Epithelial cell of esophagus (primary cell): ENCODE results near the gene SLC2A14.
"Not testable (repeated sequence)": the region's sequence is repeated elsewhere in the genome, so short reads cannot be mapped to it uniquely, and the experiment has no call there.

ENCODE experiments used
- DNase-seq: peaks from one replicate; pipeline ENCODE4 v3.0.0; 2010; ENCODE audit warnings: low read depth
- H3K4me3 ChIP-seq: 2 replicates; pipeline ENCODE4 v1.5.1; 2011; ENCODE audit warnings: mild to moderate bottlenecking, low read length, control low read depth
- CTCF ChIP-seq: IDR thresholded peaks from 2 replicates; pipeline ENCODE4 v1.5.1; 2011; ENCODE audit warnings: low read depth, mild to moderate bottlenecking, low read length, control low read depth, inconsistent platforms; ENCODE audit not compliant: insufficient read depth; ENCODE audit errors: missing control alignments

Gene SLC2A14

GRCh38 chr12:7857971-7858370 is 14.7 kb downstream of the SLC2A14 start:
- TF ChIP-seq CTCF: no peak
- no peak overlapping the region for H3K4me3 ChIP-seq
- DNase-seq: no peak

DNA sequence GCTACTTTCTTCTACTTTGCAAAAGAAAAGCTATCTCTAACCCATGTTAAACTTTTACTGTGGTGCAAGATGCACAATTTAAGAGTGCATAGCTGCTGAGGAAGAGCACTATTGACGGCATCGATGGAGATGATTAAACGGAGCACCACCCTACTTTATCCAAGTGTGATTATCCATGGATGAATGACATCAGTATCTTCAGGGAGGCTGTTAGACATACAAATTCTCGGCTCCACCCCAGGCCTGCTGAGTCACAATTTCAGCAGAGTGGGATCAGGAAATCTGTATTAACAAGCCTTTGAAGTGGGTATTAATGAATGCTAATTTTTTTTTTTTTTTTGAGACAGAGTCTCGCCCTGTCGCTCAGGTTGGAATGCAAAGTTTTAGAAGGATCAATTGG is 16.2 kb downstream of the SLC2A14 start:
- TF ChIP-seq CTCF: no peak
- DNase-seq: peak; percentile 33
- H3K4me3 ChIP-seq: no peak overlapping the region

- TF ChIP-seq CTCF: no peak
- no peak for DNase-seq
- no peak overlapping the region for H3K4me3 ChIP-seq
Observed at GRCh38 chr12:7853557-7853956, 19.2 kb downstream of the SLC2A14 start.

GRCh38 chr12:7851622-7852081 is 21.1 kb downstream of the SLC2A14 start:
- not testable (repeated sequence) for H3K4me3 ChIP-seq, DNase-seq

DNA sequence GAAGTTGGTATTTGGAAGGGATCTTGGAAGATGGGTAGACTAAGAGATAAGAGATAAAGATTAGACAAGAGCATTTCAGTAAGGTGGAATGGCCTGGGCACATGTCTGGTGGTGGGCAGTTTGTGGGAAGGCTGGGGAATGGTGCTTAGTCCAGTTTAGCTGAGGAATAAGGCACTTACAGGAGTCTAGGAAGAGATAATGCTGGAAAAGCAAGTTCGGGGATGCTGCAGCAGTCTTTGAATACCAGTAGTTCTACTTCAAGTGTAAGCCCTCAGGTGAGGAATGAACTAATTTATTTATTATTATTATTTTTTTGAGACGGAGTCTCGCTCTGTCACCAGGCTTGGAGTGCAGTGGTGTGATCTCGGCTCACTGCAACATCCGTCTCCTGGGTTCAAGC is 22.6 kb downstream of the SLC2A14 start:
- not testable (repeated sequence) for DNase-seq, H3K4me3 ChIP-seq

DNA sequence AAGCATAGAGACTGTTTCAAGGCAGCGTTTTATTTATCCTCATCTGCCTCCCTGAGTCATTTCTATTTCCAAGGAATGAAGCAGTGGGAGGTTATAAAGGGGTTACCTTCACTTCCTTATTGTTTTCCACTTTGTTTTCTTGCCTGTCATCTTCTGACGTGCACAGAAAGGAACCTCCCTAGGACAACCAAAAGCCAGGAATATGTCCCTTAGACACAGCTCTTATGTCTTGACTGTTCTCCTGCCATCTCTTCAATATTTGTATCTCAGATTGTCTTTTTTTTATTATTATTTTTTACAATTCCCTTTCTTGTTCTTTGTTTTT is 24.7 kb downstream of the SLC2A14 start:
- DNase-seq, H3K4me3 ChIP-seq: not testable (repeated sequence)

GRCh38 chr12:7847226-7848097 is 25.3 kb downstream of the SLC2A14 start:
- not testable (repeated sequence) for H3K4me3 ChIP-seq, DNase-seq

DNA sequence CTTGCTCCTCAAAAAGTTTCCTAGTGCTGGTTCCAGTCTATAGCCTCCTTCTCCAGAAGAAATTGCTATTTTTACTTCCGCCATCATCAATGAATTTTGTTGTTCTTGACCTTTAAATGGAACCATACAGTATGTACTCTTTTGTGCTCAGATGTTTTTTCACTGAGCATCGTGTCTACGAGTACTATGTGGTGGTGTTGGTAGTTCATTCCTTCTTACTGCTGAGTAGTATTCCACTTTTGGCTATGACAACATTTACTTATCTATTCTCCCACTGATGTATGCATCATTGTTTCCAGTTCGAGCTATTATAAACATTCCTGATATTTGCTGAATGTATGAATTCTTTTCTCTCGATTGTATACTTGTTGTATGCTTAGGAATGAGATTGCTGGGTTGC is 28.6 kb downstream of the SLC2A14 start:
- H3K4me3 ChIP-seq: no peak overlapping the region
- no peak for TF ChIP-seq CTCF
- no peak for DNase-seq

DNA sequence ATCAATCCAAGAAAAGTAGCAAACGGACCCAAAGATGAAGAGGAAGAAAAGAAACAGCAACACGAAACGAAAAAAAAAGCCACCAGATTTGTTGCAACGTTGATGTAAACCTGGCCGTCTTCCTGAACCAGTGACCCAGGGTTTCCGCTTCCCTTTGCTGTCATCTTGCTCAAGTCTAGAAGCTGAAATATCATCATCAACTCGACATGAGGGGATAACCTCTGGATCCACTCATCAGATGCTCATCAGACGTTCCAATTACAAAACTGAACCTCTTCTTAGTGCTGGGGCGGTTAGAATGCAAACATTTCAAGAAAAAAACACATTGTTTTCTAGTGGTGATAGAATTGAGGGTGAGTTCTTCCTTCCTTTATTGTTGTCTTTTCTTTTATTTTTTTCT is 29.1 kb downstream of the SLC2A14 start:
- DNase-seq, H3K4me3 ChIP-seq: not testable (repeated sequence)

DNA sequence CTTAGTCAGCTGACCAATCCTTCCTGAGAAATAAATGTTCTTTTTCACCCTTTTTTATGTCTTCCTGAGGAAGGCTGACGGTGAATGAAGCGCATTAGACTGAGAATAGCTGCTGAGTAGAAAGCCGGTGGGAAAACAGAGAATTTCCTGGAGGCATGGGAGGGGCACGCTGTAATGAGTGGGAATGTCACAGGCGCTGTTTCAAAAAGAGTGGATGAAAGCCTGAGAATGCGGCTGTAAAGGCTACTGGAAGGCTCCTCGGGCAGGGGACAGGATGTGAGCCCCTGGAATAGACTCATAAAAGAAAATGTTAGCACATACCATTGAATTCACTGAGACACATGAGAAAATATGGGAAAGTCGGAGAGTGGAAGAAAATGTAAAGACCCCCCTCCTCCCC is 29.6 kb downstream of the SLC2A14 start:
- not testable (repeated sequence) for H3K4me3 ChIP-seq, DNase-seq

- H3K4me3 ChIP-seq, DNase-seq: not testable (repeated sequence)
Observed at GRCh38 chr12:7842444-7842843, 30.3 kb downstream of the SLC2A14 start.

- not testable (repeated sequence) for DNase-seq, H3K4me3 ChIP-seq
Observed at GRCh38 chr12:7839848-7840247, 32.9 kb downstream of the SLC2A14 start.

- H3K4me3 ChIP-seq, DNase-seq: not testable (repeated sequence)
Observed at GRCh38 chr12:7839226-7839625, 33.5 kb downstream of the SLC2A14 start.
